Colonic mucosa (tissue), 4 donors: ENCODE results near the gene CNN3. TPM values are rescaled to one million over a fixed set of nuclear protein-coding genes. Genes with fewer than 3 reads are reported as not detected.

Experiments used
- DNase-seq: peaks from one replicate; pipeline ENCODE4 v3.0.0-alpha.2; 2020
- H3K27ac ChIP-seq: fragments of 200-600 bp; one replicate; pipeline ENCODE4 v1.8.0; 2021
- H3K27me3 ChIP-seq: fragments of 200-600 bp; one replicate; pipeline ENCODE4 v1.8.0; 2021
- H3K36me3 ChIP-seq: fragments of 200-600 bp; one replicate; pipeline ENCODE4 v1.8.0; 2021
- H3K4me1 ChIP-seq: fragments of 200-600 bp; one replicate; pipeline ENCODE4 v1.8.0; 2021; ENCODE audit warnings: mild to moderate bottlenecking
- H3K4me3 ChIP-seq: fragments of 200-600 bp; one replicate; pipeline ENCODE4 v1.8.0; 2021
- H3K9ac ChIP-seq, 2 donors: one replicate each; pipeline ENCODE4 v1.7.0; 2013; ENCODE audit warnings: control low read depth in 2 of 2, low read depth in 2 of 2, low read length in 2 of 2
- H3K9me3 ChIP-seq: fragments of 200-600 bp; one replicate; pipeline ENCODE4 v1.8.0; 2021
- CTCF ChIP-seq: fragments of 200-600 bp; IDR thresholded peaks from one replicate; pipeline ENCODE4 v1.8.0; 2022; ENCODE audit warnings: antibody characterized with exemption, mild to moderate bottlenecking
- intact Hi-C: fragments of 100-400 bp; cut with DNase I; formaldehyde crosslinking; loops from one replicate; pipeline ENCODE4 v1.14.1; 2022
- total RNA-seq, 2 donors: library from RNA; stranded (reverse); fragmentation: NEBNext Ultra II Directional in 1 of 2; extraction: Animal tissue kit (Norgen Biotek cat#: 25700) in 1 of 2; gene quantifications; one replicate each; pipeline ENCODE4 v1.2.1, GENCODE V29; 2021
- donor health status: healthy.
- donor health status: DM: no; HTN: no; CAD: no.
- donor health status: DM: no; HTN: no; CAD: no.

Gene CNN3
- total RNA-seq, 2 donors from 2014 or later = 117 to 164 TPM

GRCh38 chr1:94903280-94904009, 23.5 kb downstream of the CNN3 start:
- H3K36me3 ChIP-seq = no peaks in the 10 kb centered on the region
- no peak overlapping the region for H3K27ac ChIP-seq
- H3K9ac ChIP-seq = no peak overlapping the region
- no peaks in the 10 kb centered on the region for H3K27me3 ChIP-seq
- TF ChIP-seq CTCF = no peak
- no peak for DNase-seq
- no peaks in the 10 kb centered on the region for H3K4me1 ChIP-seq
- intact Hi-C loops = no loop called here
- no peak overlapping the region for H3K4me3 ChIP-seq
- no peaks in the 10 kb centered on the region for H3K9me3 ChIP-seq

- TF ChIP-seq CTCF = no peak
- no peaks in the 10 kb centered on the region for H3K27me3 ChIP-seq
- H3K9me3 ChIP-seq = no peaks in the 10 kb centered on the region
- peaks cover 6% of the 10 kb centered on the region for H3K36me3 ChIP-seq
- no peak overlapping the region for H3K9ac ChIP-seq
- DNase-seq = no peak
- H3K4me1 ChIP-seq = no peaks in the 10 kb centered on the region
- no peak overlapping the region for H3K4me3 ChIP-seq
- intact Hi-C loops = no loop called here
- H3K27ac ChIP-seq = no peak overlapping the region
Measured at GRCh38 chr1:94901841-94902240, 25.1 kb downstream of the CNN3 start.

- H3K27ac ChIP-seq = no peak overlapping the region
- no peak overlapping the region for H3K4me3 ChIP-seq
- no peak overlapping the region for H3K9ac ChIP-seq
- H3K27me3 ChIP-seq = no peaks in the 10 kb centered on the region
- intact Hi-C loops = no loop called here
- DNase-seq = no peak
- H3K4me1 ChIP-seq = no peaks in the 10 kb centered on the region
- TF ChIP-seq CTCF = no peak
- peaks cover 6% of the 10 kb centered on the region for H3K36me3 ChIP-seq
- H3K9me3 ChIP-seq = no peaks in the 10 kb centered on the region
Measured at GRCh38 chr1:94899756-94900155, 27.2 kb downstream of the CNN3 start.

- Histone ChIP-seq H3K36me3 (peaks cover 6% of the 10 kb centered on the region), H3K4me1 (no peaks in the 10 kb centered on the region), H3K27ac (no peak overlapping the region), H3K9ac (no peak overlapping the region), H3K27me3 (no peaks in the 10 kb centered on the region), H3K4me3 (no peak overlapping the region), H3K9me3 (no peaks in the 10 kb centered on the region)
- DNase-seq = no peak
- no peak for TF ChIP-seq CTCF
- intact Hi-C loops = no loop called here
Measured at GRCh38 chr1:94898491-94899385, 28.2 kb downstream of the CNN3 start.

DNA sequence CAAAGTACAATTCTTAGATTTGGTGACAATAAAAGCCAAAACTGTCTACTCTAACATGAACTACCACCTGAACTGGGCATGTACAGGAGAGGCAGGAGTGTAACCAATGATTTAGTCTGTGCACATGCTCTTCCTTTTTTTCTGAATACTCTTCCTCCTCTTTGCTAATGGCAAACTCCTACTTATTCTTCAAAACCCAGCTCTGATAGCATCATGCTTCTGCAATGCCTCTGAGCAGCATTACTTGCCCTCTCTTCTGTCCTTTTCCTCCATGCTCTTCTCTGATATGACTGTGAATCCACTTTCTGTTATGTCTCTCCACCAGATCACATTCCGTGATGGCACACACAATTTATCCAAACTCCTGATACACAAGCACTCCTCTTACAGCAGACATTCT, 31.4 kb downstream of the CNN3 start:
- Histone ChIP-seq H3K9me3 (no peaks in the 10 kb centered on the region), H3K9ac (no peak overlapping the region), H3K4me3 (no peak overlapping the region), H3K27ac (no peak overlapping the region), H3K4me1 (no peaks in the 10 kb centered on the region), H3K27me3 (no peaks in the 10 kb centered on the region), H3K36me3 (peaks cover 6% of the 10 kb centered on the region)
- intact Hi-C loops = no loop called here
- TF ChIP-seq CTCF = no peak
- no peak for DNase-seq
